ENCODE results near the gene TMEM91.

TMEM91 gene

DNA sequence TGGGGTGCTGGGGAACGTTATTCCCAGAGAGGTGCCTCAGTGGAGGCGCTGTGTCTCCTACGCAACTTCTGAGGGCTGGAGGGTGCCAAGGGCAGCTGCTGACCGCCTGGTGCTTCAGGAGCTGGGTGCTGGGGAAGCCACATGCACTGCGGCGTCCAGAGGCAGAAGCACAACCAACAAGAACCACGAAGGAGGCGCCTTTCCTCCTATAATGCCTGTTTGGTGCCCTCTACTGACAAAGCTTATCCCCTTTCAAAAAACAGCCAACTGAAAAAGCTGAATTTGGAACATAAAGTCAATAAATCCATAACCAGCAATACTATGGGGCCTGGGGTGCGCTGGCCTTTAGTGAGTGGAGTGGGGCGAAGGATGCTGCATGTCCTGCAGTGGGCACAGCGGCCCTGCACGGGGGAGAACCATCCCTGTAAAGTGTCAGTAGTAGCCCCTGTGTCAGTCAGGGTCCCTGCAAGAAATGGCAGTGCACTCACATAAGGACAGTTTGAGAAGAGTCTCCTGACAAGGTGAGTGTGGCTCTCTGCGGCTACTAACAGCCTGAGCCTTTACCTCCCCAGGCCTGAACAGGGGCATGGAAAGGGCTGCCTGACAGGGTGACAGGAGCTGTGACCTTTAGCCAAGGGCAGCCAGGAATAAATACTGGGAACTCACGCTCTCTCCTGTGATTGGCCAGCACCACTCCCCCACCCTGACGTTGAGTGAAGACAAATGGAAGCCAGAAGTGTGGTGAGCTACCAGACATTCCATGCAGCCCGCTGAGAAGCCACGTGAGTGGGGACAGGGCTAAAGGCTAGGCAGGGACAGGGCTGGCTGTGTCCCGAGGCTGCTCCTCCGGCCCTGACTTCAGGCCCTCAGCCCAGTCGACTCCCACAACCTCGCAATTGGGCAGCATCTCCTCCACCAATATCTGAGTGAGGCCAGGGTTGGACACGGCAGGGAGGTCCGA lies 55.4 kb downstream of the TMEM91 start:
- no peak for DNase-seq (ENCODE audit: low read depth in 2 of 2)

GRCh38 chr19:41433171-41433570 lies 56.8 kb downstream of the TMEM91 start:
- no peak for DNase-seq (ENCODE audit: low read depth in 2 of 2)
